Cortex of kidney (tissue), 1 donor: ENCODE data around the gene TBX19.

Experiments used
- DNase-seq: peaks from one replicate; lab custom pipeline; 2025; lab: John Stamatoyannopoulos, UW

The TBX19 gene

DNA sequence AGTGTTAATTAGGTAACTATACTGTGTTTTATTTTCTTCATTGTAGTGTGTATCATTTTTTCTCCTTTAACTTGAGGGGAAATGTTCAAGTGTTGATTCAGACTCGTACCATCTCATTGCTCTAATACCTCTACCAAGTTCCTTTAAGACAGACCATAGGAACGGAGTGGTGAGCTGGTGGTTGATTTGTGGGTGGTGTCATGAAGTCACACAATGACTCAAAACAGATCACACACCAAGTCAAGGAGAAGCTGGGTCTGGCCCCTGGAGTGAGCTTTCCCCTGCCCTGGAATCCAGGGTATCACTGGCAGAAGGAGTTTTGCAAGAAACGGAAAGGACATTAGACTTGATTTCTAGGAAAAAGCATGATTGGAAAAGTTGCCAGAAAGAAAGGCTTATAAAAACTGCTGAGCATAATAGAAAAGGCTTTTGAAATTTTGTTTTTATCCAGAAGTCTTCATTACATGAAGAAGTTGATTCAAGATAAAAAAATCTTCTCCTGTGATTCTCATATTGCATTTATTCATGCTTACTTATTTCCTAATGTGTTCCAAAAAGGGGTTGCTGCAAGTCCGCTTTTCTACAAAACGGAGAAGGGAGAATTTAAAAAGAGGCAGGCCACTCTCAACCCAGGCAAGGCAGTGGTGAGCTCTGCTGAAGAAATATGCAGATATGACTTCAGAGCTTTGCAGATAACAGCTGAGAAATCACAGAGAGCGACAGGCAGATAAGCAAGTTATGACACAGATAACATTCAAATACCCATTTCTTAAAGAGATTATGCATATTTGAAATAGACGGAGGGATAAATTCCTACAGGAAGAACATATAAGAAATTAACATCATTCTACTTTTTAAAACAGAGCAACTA lies 79.7 kb downstream of the TBX19 start:
- DNase-seq, result no peak

DNA sequence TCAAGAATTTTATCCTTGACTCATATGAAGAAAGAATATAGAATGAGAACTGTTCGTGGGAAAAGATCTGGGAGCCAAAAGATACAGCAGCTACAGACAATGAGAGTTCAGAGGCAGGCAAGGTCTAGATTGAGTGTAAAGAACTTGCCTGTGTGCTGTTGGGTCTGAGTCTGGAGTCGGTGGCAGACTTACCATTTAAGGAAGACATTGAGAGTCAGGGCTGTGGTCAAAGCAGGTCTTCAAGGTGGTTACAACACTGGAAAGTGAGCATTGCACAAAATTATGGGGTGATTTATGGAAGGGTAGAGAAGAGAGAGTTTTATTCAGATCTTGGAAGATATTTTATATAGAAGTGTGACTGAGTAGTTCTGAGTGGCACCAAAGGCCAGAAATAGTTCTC lies 80.6 kb downstream of the TBX19 start:
- DNase-seq, result no peak

DNA sequence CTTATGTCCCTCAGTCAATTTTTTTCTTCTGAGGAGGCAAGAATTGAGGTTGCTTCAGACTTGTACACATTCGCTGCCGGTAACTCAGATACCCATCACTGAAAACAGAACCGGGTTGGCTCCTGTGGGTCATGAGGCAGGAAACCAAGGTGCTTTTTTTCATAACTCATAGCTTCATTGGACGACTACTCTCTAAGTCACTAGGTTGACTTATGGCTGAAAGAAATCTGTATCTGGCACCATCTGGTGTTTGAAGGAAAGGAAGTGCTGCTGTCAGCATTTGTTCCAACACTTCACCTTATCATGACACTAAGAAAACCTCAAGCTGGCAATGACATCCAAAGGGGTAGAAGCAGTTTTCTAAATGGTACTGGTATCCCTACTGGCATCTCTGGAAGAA lies 82.3 kb downstream of the TBX19 start:
- DNase-seq, result no peak
